ENCODE results near the gene PLEKHB1. TPM values are rescaled to one million over a fixed set of nuclear protein-coding genes. Genes with fewer than 3 reads are reported as not detected.
A peak's percentile ranks its signal among the peaks of the same experiment; 100 is the strongest.

The PLEKHB1 gene, protein sequence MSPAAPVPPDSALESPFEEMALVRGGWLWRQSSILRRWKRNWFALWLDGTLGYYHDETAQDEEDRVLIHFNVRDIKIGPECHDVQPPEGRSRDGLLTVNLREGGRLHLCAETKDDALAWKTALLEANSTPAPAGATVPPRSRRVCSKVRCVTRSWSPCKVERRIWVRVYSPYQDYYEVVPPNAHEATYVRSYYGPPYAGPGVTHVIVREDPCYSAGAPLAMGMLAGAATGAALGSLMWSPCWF
- total RNA-seq (2014; rRNA removed; shearing (Covaris generic)): 2.6 and 18.0 TPM in 2 replicates

DNA sequence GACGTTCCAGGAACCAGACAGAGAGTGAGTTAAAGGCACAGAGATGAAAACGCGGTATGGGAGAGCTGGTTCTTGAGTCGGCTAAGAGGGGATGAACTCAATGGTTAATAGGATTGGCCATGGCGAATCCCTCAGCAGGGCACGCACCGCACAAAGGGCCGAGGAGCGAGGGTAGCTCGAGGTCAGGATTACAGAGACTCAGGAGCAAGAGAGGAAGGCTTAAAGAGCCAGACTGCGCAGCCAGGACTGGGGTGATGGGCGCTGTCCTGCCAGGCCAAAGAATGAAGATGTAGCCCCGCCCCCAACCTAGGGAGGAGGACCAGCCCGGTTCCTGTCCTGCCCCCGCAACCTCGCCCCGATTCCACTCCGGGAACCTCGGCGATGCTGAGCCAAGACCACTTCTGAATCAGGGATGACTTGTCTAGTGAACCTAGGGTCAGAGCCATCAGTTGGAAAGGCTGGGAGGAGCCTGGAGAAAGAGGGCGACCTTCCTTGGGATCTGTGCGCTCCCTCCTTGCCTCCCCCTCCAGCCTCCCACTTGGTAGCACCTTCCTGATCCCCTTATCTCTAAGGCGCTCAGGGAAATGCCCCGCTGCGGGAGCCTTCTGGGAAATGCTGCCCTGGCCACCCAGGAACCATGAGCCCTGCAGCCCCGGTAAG lies at the start of gene PLEKHB1:
Gene PLEKHB1, plus strand, starts transcription at position 610 of the 660 bp plus-strand sequence. Its CDS starts 28 bp downstream, at position 638.
- in situ Hi-C loops (cut with HindIII; ENCODE audit: low sequenced_read_pairs): no loop called here
- no peak for DNase-seq (ENCODE audit: low spot score)

- peak; percentile 43 for DNase-seq (ENCODE audit: low spot score)
- in situ Hi-C loops (cut with HindIII; ENCODE audit: low sequenced_read_pairs): no loop called here
Measured at GRCh38 chr11:73597336-73597955, 48.9 kb upstream of the PLEKHB1 start.

GRCh38 chr11:73597956-73598718 lies 48.2 kb upstream of the PLEKHB1 start, which contains the start of gene FAM168A:
Gene FAM168A, minus strand, starts transcription at chr11:73598112. Its CDS starts 129,638 bp downstream, at chr11:73468474.
- in situ Hi-C loops (cut with HindIII; ENCODE audit: low sequenced_read_pairs): no loop called here
- peak; percentile 99 for DNase-seq (ENCODE audit: low spot score)

GRCh38 chr11:73598719-73599379 lies 47.5 kb upstream of the PLEKHB1 start:
- no peak for DNase-seq (ENCODE audit: low spot score)
- in situ Hi-C loops (cut with HindIII; ENCODE audit: low sequenced_read_pairs): no loop called here

- no peak for DNase-seq (ENCODE audit: low spot score)
- in situ Hi-C loops (cut with HindIII; ENCODE audit: low sequenced_read_pairs): no loop called here
Measured at GRCh38 chr11:73612601-73613140, 33.7 kb upstream of the PLEKHB1 start.

- in situ Hi-C loops (cut with HindIII; ENCODE audit: low sequenced_read_pairs): no loop called here
Measured at GRCh38 chr11:73614591-73614990, 31.8 kb upstream of the PLEKHB1 start.

GRCh38 chr11:73622926-73623593 lies 23.3 kb upstream of the PLEKHB1 start:
- in situ Hi-C loops (cut with HindIII; ENCODE audit: low sequenced_read_pairs): no loop called here
- no peak for DNase-seq (ENCODE audit: low spot score)

More at GRCh38 chr11:73614591-73614990, 31.8 kb upstream of the PLEKHB1 start:
- DNase-seq (ENCODE audit: low spot score): no peak

- in situ Hi-C loops (cut with HindIII; ENCODE audit: low sequenced_read_pairs): no loop called here
- DNase-seq (ENCODE audit: low spot score): no peak
Measured at GRCh38 chr11:73623686-73624085, 22.7 kb upstream of the PLEKHB1 start.

DNA sequence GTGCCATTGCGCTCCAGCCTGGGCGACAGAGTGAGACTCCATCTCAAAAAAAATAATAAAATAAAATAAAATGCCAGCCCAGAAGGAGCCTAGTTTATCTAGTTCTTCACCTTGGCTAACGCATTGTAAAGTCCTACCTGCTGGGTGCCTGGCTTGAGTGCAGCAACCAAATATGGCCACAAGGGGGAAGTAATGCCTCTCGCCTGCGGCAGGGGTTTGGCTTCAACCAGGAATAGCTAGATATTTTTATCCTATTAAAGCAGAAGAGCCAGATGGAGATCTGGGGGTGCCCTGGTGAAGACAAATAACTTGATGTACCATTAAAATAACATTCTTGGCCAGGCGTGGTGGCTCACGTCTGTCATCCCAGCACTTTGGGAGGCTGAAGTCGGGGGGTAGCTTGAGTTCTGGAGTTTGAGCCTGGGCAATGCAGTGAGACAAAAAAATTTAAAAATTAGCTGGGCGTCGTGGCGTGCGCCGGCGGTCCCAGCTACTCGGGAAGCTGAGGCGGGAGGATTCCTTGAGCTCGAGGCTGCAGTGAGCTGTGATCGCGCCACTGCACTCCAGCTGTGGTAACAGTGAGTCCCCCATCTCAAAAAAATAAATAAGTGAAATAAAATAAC lies 20.6 kb upstream of the PLEKHB1 start:
- in situ Hi-C loops (cut with HindIII; ENCODE audit: low sequenced_read_pairs): no loop called here
- peak; percentile 94 for DNase-seq (ENCODE audit: low spot score)

DNA sequence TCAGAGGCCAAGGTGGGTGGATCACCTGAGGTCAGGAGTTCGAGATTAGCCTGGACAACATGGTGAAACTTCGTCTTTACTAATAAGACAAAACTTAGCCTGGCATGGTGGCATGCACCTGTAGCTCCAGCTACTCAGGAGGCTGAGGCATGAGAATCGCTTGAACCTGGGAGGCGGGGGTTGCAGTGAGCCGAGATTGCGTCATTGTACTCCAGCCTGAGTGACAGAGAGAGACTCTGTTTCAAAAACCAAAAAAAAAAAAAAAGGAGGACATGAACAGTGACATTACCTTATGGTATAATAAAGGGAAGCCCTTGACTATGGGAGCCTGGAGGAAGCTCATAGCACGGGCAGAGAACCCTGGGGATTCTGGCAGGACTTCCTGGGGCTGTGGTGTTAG lies 16.5 kb upstream of the PLEKHB1 start:
- no peak for DNase-seq (ENCODE audit: low spot score)
- in situ Hi-C loops (cut with HindIII; ENCODE audit: low sequenced_read_pairs): no loop called here

DNA sequence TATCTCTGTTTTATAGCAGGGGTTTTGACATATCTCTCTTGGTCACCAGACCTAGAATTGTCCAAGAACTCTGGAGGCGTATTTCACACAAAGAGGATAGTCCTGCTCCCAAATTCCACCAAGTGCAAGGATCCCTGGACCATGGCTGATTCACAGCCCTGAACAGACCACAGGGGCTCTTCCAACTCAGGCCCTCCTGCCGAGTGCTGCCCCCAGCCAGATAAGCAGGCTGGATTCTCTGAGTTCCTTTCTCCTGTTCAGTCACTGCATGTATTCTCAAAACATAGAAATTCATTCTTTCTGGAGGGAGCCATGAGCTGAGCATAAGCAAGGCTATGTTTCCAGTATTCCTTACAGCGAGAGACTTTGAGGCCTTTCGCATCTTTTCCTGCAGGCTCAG lies 13.4 kb upstream of the PLEKHB1 start:
- no peak for DNase-seq (ENCODE audit: low spot score)
- in situ Hi-C loops (cut with HindIII; ENCODE audit: low sequenced_read_pairs): no loop called here

- in situ Hi-C loops (cut with HindIII; ENCODE audit: low sequenced_read_pairs): no loop called here
Measured at GRCh38 chr11:73633999-73634398, 12.4 kb upstream of the PLEKHB1 start.

GRCh38 chr11:73635721-73636120 lies 10.7 kb upstream of the PLEKHB1 start:
- no peak for DNase-seq (ENCODE audit: low spot score)
- in situ Hi-C loops (cut with HindIII; ENCODE audit: low sequenced_read_pairs): no loop called here

More at GRCh38 chr11:73633999-73634398, 12.4 kb upstream of the PLEKHB1 start:
- no peak for DNase-seq (ENCODE audit: low spot score)

- DNase-seq (ENCODE audit: low spot score): no peak
- in situ Hi-C loops (cut with HindIII; ENCODE audit: low sequenced_read_pairs): no loop called here
Measured at GRCh38 chr11:73636249-73636648, 10.1 kb upstream of the PLEKHB1 start.

DNA sequence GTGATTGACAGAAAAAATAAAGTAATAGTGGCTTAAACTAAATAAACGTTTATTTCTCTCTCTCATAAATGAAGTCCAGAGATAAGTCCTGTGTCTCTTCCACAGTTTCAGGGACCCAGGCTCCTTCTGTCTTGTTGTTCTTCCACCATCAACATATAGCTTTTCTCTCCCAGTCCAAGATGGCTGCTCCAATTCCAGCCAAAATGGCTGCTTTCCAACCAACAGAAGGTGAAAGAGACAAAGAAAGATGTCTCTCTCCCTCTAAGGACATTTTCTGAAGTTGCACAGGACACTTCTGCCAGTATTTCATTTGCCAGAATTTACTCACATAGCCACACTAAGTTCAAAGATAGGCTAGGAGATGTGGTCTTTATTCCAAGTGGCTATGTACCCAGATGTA lies 9.4 kb upstream of the PLEKHB1 start:
- DNase-seq (ENCODE audit: low spot score): no peak
- in situ Hi-C loops (cut with HindIII; ENCODE audit: low sequenced_read_pairs): no loop called here

- in situ Hi-C loops (cut with HindIII; ENCODE audit: low sequenced_read_pairs): no loop called here
- DNase-seq (ENCODE audit: low spot score): no peak
Measured at GRCh38 chr11:73640592-73640991, 5.8 kb upstream of the PLEKHB1 start.

GRCh38 chr11:73641668-73642067 lies 4.7 kb upstream of the PLEKHB1 start:
- in situ Hi-C loops (cut with HindIII; ENCODE audit: low sequenced_read_pairs): no loop called here
- no peak for DNase-seq (ENCODE audit: low spot score)

Measured in G401 (cell line).